Caco-2 (cell line): ENCODE data around the gene GIMD1. TPM values are rescaled to one million over a fixed set of nuclear protein-coding genes. Genes with fewer than 3 reads are reported as not detected.

Experiments
- BruUV-seq: library from RNA; stranded (reverse); fragments of 400-500 nt; replicated peaks from 2 replicates; lab custom pipeline; 2021; lab: Mats Ljungman, UMichigan
- CTCF ChIA-PET: fragments of 300-600 bp; sonication (Branson Sonifier 250); formaldehyde crosslinking; loops from one replicate; lab custom pipeline; 2022; ENCODE audit warnings: antibody characterized with exemption; lab: Charles Lee
- POLR2A ChIA-PET: fragments of 300-600 bp; sonication (Branson Sonifier 250); formaldehyde crosslinking; loops from one replicate; lab custom pipeline; 2022; ENCODE audit warnings: antibody characterized with exemption; lab: Charles Lee
- DNase-seq, 2 experiments: peaks; one replicate each; pipeline versions ENCODE4 v3.0.0 to v3.0.0-alpha.2; 2020 to 2022
- H3K27me3 ChIP-seq: replicated peaks from 2 replicates; pipeline ENCODE4 v1.6.0; 2011; ENCODE audit warnings: low read length; ENCODE audit not compliant: control insufficient read depth, insufficient read depth
- H3K36me3 ChIP-seq: 2 replicates; pipeline ENCODE4 v1.5.1; 2011; ENCODE audit warnings: low read length; ENCODE audit not compliant: control insufficient read depth, insufficient read depth
- H3K4me1 ChIP-seq: fragments of 250-450 bp; sonication (Bioruptor Pico); 2 replicates; pipeline ENCODE4 v1.5.1; 2020; ENCODE audit warnings: mild to moderate bottlenecking
- H3K4me3 ChIP-seq: 2 replicates; pipeline ENCODE4 v1.5.1; 2011; ENCODE audit warnings: low read depth, mild to moderate bottlenecking, control low read depth, low read length
- H3K9me3 ChIP-seq: fragments of 250-450 bp; sonication (Bioruptor Pico); 2 replicates; pipeline ENCODE4 v1.5.1; 2020; ENCODE audit warnings: mild to moderate bottlenecking, moderate library complexity
- H3K27ac Mint-ChIP-seq: one replicate; pipeline ENCODE4 v1.8.0; 2022; ENCODE audit warnings: mixed read lengths; ENCODE audit not compliant: unreplicated experiment
- H3K27me3 Mint-ChIP-seq: one replicate; pipeline ENCODE4 v1.8.0; 2022; ENCODE audit warnings: mixed read lengths; ENCODE audit not compliant: insufficient read depth, unreplicated experiment
- H3K36me3 Mint-ChIP-seq: one replicate; pipeline ENCODE4 v1.8.0; 2022; ENCODE audit warnings: mild to moderate bottlenecking, mixed read lengths; ENCODE audit not compliant: insufficient read depth, unreplicated experiment
- H3K4me1 Mint-ChIP-seq: one replicate; pipeline ENCODE4 v1.8.0; 2022; ENCODE audit warnings: low read depth, mixed read lengths; ENCODE audit not compliant: unreplicated experiment
- H3K4me3 Mint-ChIP-seq: one replicate; pipeline ENCODE4 v1.8.0; 2022; ENCODE audit warnings: mild to moderate bottlenecking, moderate library complexity, mixed read lengths; ENCODE audit not compliant: unreplicated experiment
- H3K9me3 Mint-ChIP-seq: one replicate; pipeline ENCODE4 v1.8.0; 2022; ENCODE audit warnings: mixed read lengths; ENCODE audit not compliant: unreplicated experiment
- intact Hi-C: fragments of 100-400 bp; cut with micrococcal nuclease; formaldehyde crosslinking; loops from one replicate; pipeline ENCODE4 v1.10.0; 2022; ENCODE audit not compliant: unreplicated experiment
- total RNA-seq: library from RNA; stranded (reverse); gene quantifications from 2 replicates; pipeline ENCODE4 v1.2.3, GENCODE V29; 2022
- TF ChIP-seq, protein P1 (sequence below), 2 experiments: fragments of 200-600 bp in 1 of 2; IDR thresholded peaks; 1 replicate in 1 of 2; 2 replicates in 1 of 2; pipeline versions ENCODE4 v1.5.1 to v1.8.0; 2011 to 2022; ENCODE audit warnings: antibody characterized with exemption in 1 of 2, control low read depth in 1 of 2, inconsistent platforms in 1 of 2, low read depth in 1 of 2, low read length in 1 of 2, mild to moderate bottlenecking in 1 of 2, moderate library complexity in 1 of 2; ENCODE audit not compliant: insufficient read depth in 1 of 2, severe bottlenecking in 1 of 2, unreplicated experiment in 1 of 2

GIMD1 gene
- total RNA-seq, 1 experiment from 2014 or later: not detected

DNA sequence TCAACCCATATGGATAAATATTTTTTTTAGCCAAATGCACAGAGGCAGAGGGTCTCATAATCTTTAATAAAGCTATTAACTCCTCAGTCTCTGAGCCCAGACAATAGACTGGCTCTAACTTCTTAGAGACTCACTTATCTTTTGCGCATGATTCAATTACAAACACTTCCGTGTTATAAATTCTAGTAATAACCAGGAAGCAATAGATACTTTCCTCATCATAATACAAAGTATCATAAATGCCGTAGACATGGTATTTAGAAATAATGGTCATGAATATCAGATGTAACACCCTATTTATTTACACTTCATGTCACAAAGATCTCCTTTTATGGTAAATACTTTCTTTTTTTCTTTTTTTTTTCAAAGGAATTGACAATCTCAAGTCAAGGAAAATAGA lies 4.4 kb upstream of the GIMD1 start:
- intact Hi-C loops: no loop called here
- Histone ChIP-seq H3K4me3 (no peak overlapping the region), H3K9me3 (no peaks in the 10 kb centered on the region), H3K36me3 (no peaks in the 10 kb centered on the region), H3K4me1 (peaks cover 11% of the 10 kb centered on the region; the same call in 1 of the 2 replicates), H3K27me3 (no peaks in the 10 kb centered on the region)
- BruUV-seq: no TSS peak
- no peak for DNase-seq
- H3K4me3 Mint-ChIP-seq: no peak overlapping the region
- H3K36me3 Mint-ChIP-seq: no peaks in the 10 kb centered on the region
- TF ChIP-seq, protein P1, sequence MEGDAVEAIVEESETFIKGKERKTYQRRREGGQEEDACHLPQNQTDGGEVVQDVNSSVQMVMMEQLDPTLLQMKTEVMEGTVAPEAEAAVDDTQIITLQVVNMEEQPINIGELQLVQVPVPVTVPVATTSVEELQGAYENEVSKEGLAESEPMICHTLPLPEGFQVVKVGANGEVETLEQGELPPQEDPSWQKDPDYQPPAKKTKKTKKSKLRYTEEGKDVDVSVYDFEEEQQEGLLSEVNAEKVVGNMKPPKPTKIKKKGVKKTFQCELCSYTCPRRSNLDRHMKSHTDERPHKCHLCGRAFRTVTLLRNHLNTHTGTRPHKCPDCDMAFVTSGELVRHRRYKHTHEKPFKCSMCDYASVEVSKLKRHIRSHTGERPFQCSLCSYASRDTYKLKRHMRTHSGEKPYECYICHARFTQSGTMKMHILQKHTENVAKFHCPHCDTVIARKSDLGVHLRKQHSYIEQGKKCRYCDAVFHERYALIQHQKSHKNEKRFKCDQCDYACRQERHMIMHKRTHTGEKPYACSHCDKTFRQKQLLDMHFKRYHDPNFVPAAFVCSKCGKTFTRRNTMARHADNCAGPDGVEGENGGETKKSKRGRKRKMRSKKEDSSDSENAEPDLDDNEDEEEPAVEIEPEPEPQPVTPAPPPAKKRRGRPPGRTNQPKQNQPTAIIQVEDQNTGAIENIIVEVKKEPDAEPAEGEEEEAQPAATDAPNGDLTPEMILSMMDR (IDR thresholded peaks at IDR 0.05; ENCODE audit: insufficient read depth in 1 of 2, low read depth in 1 of 2, low read length in 1 of 2, severe bottlenecking in 1 of 2, unreplicated experiment in 1 of 2): no peak
- no peaks in the 10 kb centered on the region for H3K27me3 Mint-ChIP-seq
- peaks cover 7% of the 10 kb centered on the region for H3K4me1 Mint-ChIP-seq
- ChIA-PET CTCF (no interaction called here), POLR2A (no interaction called here)
- no peak overlapping the region for H3K27ac Mint-ChIP-seq
- peaks cover 6% of the 10 kb centered on the region for H3K9me3 Mint-ChIP-seq

DNA sequence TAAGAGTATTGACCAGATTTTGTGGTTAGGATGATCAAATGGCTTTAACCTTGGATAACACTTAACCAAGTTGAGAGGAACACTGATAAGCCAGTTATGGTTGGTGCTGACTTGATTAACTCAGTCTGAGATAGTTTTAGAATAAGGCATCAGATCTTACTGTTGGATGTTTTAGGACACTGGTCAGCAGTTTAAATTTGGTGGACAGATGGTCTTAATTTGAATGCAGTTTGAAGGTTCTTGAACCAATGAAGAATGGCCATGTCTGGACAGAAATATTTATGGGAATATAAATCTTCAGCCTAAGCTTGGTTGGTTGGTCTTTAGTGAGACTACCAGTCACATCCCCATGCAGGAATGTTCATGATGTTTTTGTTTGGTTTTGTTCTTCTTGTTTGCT lies 2.6 kb upstream of the GIMD1 start:
- TF ChIP-seq, protein P1 (IDR thresholded peaks at IDR 0.05; ENCODE audit: insufficient read depth in 1 of 2, low read depth in 1 of 2, low read length in 1 of 2, severe bottlenecking in 1 of 2, unreplicated experiment in 1 of 2): no peak
- no TSS peak for BruUV-seq
- peaks cover 14% of the 10 kb centered on the region for H3K4me1 ChIP-seq
- Mint-ChIP-seq H3K9me3 (peaks cover 6% of the 10 kb centered on the region), H3K27me3 (no peaks in the 10 kb centered on the region), H3K4me3 (no peak overlapping the region), H3K27ac (no peak overlapping the region), H3K36me3 (no peaks in the 10 kb centered on the region), H3K4me1 (peaks cover 14% of the 10 kb centered on the region)
- intact Hi-C loops: no loop called here
- no peak overlapping the region for H3K4me3 ChIP-seq
- ChIA-PET POLR2A (no interaction called here), CTCF (no interaction called here)
- no peak for DNase-seq
- H3K27me3 ChIP-seq: no peaks in the 10 kb centered on the region
- no peaks in the 10 kb centered on the region for H3K36me3 ChIP-seq
- no peaks in the 10 kb centered on the region for H3K9me3 ChIP-seq

DNA sequence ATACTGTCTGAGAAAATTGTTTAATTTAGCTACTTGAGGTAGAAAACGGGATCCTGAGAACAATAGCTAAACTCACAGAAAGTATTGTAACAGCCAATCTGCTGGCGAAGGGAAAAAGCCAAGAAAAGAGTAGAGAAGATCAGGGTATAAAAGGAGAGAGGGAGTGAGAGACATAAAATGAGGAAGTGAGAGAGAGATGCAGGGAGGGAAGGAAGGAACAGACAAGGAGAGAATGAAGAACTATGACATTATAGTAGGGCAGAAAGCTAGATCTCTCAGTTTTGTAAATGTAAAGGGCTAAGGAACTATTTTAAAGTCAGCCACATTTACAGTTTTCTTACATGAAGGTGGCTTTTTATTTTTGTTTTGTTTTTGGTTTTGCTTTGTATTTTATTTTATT lies 1.6 kb upstream of the GIMD1 start:
- BruUV-seq: no TSS peak
- H3K27me3 Mint-ChIP-seq: no peaks in the 10 kb centered on the region
- Histone ChIP-seq H3K4me3 (no peak overlapping the region), H3K36me3 (no peaks in the 10 kb centered on the region), H3K27me3 (no peaks in the 10 kb centered on the region), H3K9me3 (no peaks in the 10 kb centered on the region), H3K4me1 (peaks cover 23% of the 10 kb centered on the region)
- CTCF ChIA-PET: interaction anchor here (1.0 to 2.5 kb wide), 4 partner anchors 104 to 439 kb away, joined by 3 to 10 read pairs (median 4); no protein-coding TSS in a partner anchor
- no peak for DNase-seq
- H3K4me3 Mint-ChIP-seq: no peak overlapping the region
- peaks cover 6% of the 10 kb centered on the region for H3K9me3 Mint-ChIP-seq
- intact Hi-C loops: no loop called here
- POLR2A ChIA-PET: no interaction called here
- H3K36me3 Mint-ChIP-seq: no peaks in the 10 kb centered on the region
- peaks cover 14% of the 10 kb centered on the region for H3K4me1 Mint-ChIP-seq
- H3K27ac Mint-ChIP-seq: peak overlapping the region; percentile 64
- TF ChIP-seq, protein P1 (IDR thresholded peaks at IDR 0.05; ENCODE audit: insufficient read depth in 1 of 2, low read depth in 1 of 2, low read length in 1 of 2, severe bottlenecking in 1 of 2, unreplicated experiment in 1 of 2): no peak
